ENCODE results near the gene BLACAT1. TPM values are rescaled to one million over a fixed set of nuclear protein-coding genes. Genes with fewer than 3 reads are reported as not detected.

Gene BLACAT1
- total and polyA plus RNA-seq, 2 of the 8 experiments (the other 6 are each of a cell fraction or from before 2014, with no cell fraction given): 3.5 to 10.5 TPM

- TF ChIP-seq KDM1A (IDR thresholded peaks at IDR 0.05; ENCODE audit: borderline replicate concordance, low read length): no peak
These were observed 21.1 kb downstream of the BLACAT1 start (continued) for GRCh38 chr1:205434738-205435137.
